HepG2 (cell line): ENCODE results near the gene HAGH. TPM values are rescaled to one million over a fixed set of nuclear protein-coding genes. Genes with fewer than 3 reads are reported as not detected.

ENCODE experiments used
- CBFB ChIP-seq: sonication (generic); formaldehyde crosslinking; IDR thresholded peaks from 2 replicates; pipeline ENCODE4 v1.4.0; 2020; ENCODE audit warnings: missing genetic modification reagents
- DPF2 ChIP-seq: sonication (generic); formaldehyde crosslinking; IDR thresholded peaks from 2 replicates; pipeline ENCODE4 v1.4.0; 2020; ENCODE audit warnings: mild to moderate bottlenecking, low read depth, missing genetic modification reagents, borderline replicate concordance
- GZF1 ChIP-seq: sonication (generic); formaldehyde crosslinking; IDR thresholded peaks from 2 replicates; pipeline ENCODE4 v1.5.1; 2020; ENCODE audit warnings: mild to moderate bottlenecking, missing genetic modification reagents
- IRX3 ChIP-seq: sonication (generic); formaldehyde crosslinking; IDR thresholded peaks from 2 replicates; pipeline ENCODE4 v1.8.1; 2023; ENCODE audit warnings: mild to moderate bottlenecking, low read depth, missing genetic modification reagents, borderline replicate concordance
- MYC ChIP-seq: sonication (generic); formaldehyde crosslinking; IDR thresholded peaks from 2 replicates; pipeline ENCODE4 v1.9.0; 2021; ENCODE audit warnings: missing genetic modification reagents, borderline replicate concordance
- NR2C2 ChIP-seq: sonication (generic); formaldehyde crosslinking; IDR thresholded peaks from 2 replicates; pipeline ENCODE4 v1.4.0; 2020; ENCODE audit warnings: missing genetic modification reagents, mild to moderate bottlenecking, moderate library complexity, borderline replicate concordance
- NR2F2 ChIP-seq: IDR thresholded peaks from 2 replicates; pipeline ENCODE4 v1.6.1; 2012; ENCODE audit warnings: low read depth, inconsistent platforms, borderline replicate concordance
- RBFOX2 ChIP-seq: fragments of 200-400 bp; formaldehyde crosslinking; IDR thresholded peaks from 2 replicates; pipeline ENCODE4 v1.6.1; 2017; ENCODE audit warnings: low read depth, mild to moderate bottlenecking, low read length
- RFXANK ChIP-seq: IDR thresholded peaks from 2 replicates; pipeline ENCODE4 v1.6.1; 2016
- ZNF205 ChIP-seq: IDR thresholded peaks from 2 replicates; pipeline ENCODE4 v1.6.1; 2018; ENCODE audit warnings: missing biosample characterization, missing genetic modification reagents
- ZNF326 ChIP-seq: sonication (generic); formaldehyde crosslinking; IDR thresholded peaks from 2 replicates; pipeline ENCODE4 v1.4.0; 2020; ENCODE audit warnings: missing genetic modification reagents, borderline replicate concordance
- ZNF446 ChIP-seq: sonication (generic); formaldehyde crosslinking; IDR thresholded peaks from 2 replicates; pipeline ENCODE4 v1.5.0; 2020; ENCODE audit warnings: mild to moderate bottlenecking, missing genetic modification reagents
- ZNF569 ChIP-seq: sonication (generic); formaldehyde crosslinking; IDR thresholded peaks from 2 replicates; pipeline ENCODE4 v1.5.0; 2020; ENCODE audit warnings: mild to moderate bottlenecking, missing genetic modification reagents, moderate library complexity, borderline replicate concordance
- ZNF589 ChIP-seq: sonication (generic); formaldehyde crosslinking; conservative IDR thresholded peaks from 2 replicates; pipeline ENCODE4 v1.8.0; 2022; ENCODE audit warnings: mild to moderate bottlenecking, moderate library complexity, missing genetic modification reagents
- ZNF615 ChIP-seq: sonication (generic); formaldehyde crosslinking; IDR thresholded peaks from 2 replicates; pipeline ENCODE4 v1.5.0; 2020; ENCODE audit warnings: mild to moderate bottlenecking, missing genetic modification reagents, borderline replicate concordance
- ZNF703 ChIP-seq: sonication (generic); formaldehyde crosslinking; IDR thresholded peaks from 2 replicates; pipeline ENCODE4 v1.5.1; 2020; ENCODE audit warnings: missing genetic modification reagents, mild to moderate bottlenecking, moderate library complexity, borderline replicate concordance
- polyA plus RNA-seq, 8 experiments: library from polyadenylated mRNA; depleted of rRNA in 3 of 8; stranded (reverse) in 7 of 8; unstranded in 1 of 8; fragments of >200 nt; fragmentation: Illumina TruSeq in 4 of 8; extraction: Trizol in 4 of 8; gene quantifications; 2 replicates each; pipeline versions ENCODE4 v1.2.1 to v1.2.3, GENCODE V29; 2011 to 2016; ENCODE audit warnings: low read depth in 4 of 8, missing spikeins in 1 of 8, mixed read lengths in 1 of 8; ENCODE audit not compliant: insufficient read depth in 1 of 8
- total RNA-seq, 5 experiments: library from RNA; depleted of rRNA; stranded (reverse); fragments of >200 nt; fragmentation: Illumina TruSeq; extraction: Trizol; gene quantifications; 2 replicates each; pipeline ENCODE4 v1.2.3, GENCODE V29; 2016; ENCODE audit warnings: low read depth in 1 of 5
- TF ChIP-seq, protein P1 (sequence below): IDR thresholded peaks from 2 replicates; pipeline ENCODE4 v1.6.1; 2016; ENCODE audit warnings: missing compliant biosample characterization, missing genetic modification reagents, borderline replicate concordance
- TF ChIP-seq, protein P2 (sequence below): sonication (generic); formaldehyde crosslinking; IDR thresholded peaks from 2 replicates; pipeline ENCODE4 v1.4.0; 2020; ENCODE audit warnings: missing genetic modification reagents, borderline replicate concordance
- TF ChIP-seq, protein P3 (sequence below): sonication (generic); formaldehyde crosslinking; IDR thresholded peaks from one replicate; pipeline ENCODE4 v1.5.1; 2020; ENCODE audit warnings: mild to moderate bottlenecking, missing genetic modification reagents; ENCODE audit errors: not compliant biosample characterization

HAGH gene
- total and polyA plus RNA-seq, 2 of the 13 experiments (the other 11 are each of a cell fraction or from before 2014, with no cell fraction given), result 70.4 to 95.4 TPM

DNA sequence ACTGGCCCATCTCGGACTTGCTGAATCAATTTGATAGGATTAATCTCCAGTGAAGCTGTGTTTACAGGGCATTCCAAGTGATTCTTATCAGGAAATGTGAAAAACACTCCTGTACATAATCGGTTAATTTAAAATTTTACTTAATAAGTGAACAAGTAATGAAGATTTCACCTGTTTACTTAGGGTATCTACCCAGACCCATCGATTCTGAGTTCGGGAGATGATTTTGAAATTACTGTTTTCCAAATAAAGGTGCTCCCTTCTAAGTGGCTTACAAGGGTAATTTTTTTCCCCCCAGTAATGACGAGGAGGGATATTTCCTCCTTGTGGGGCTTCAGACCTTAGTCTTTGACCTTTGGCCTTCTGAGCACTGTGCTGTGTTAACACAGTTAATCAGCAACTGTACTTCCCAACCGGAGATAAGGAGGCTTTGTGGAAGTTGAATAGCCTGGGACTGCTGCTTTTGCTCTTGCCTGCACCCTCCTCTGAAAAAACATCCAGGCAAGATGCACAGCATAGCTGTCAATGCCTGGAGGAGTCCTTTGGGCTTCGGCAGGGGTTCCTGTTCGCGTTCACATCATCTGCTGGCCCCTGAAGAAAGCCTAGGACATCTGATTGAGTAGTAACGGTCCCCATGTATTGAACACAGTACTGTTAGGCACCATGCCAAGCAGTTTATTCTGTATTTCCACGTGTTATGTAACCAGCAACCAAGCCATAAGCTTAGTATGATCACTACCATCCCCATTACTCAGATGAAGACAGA lies 2.2 kb upstream of the HAGH start (continued):
- no peak for TF ChIP-seq ZNF326
- TF ChIP-seq, protein P1, sequence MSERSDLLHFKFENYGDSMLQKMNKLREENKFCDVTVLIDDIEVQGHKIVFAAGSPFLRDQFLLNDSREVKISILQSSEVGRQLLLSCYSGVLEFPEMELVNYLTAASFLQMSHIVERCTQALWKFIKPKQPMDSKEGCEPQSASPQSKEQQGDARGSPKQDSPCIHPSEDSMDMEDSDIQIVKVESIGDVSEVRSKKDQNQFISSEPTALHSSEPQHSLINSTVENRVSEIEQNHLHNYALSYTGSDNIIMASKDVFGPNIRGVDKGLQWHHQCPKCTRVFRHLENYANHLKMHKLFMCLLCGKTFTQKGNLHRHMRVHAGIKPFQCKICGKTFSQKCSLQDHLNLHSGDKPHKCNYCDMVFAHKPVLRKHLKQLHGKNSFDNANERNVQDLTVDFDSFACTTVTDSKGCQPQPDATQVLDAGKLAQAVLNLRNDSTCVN (CRISPR knock-in tag), result no peak
- peak; percentile 82; the same call in 1 of the 2 replicates for TF ChIP-seq DPF2
- TF ChIP-seq NR2F2, result peak; percentile 85
- TF ChIP-seq NR2C2 (CRISPR knock-in tag), result peak; percentile 85
- TF ChIP-seq, protein P2, sequence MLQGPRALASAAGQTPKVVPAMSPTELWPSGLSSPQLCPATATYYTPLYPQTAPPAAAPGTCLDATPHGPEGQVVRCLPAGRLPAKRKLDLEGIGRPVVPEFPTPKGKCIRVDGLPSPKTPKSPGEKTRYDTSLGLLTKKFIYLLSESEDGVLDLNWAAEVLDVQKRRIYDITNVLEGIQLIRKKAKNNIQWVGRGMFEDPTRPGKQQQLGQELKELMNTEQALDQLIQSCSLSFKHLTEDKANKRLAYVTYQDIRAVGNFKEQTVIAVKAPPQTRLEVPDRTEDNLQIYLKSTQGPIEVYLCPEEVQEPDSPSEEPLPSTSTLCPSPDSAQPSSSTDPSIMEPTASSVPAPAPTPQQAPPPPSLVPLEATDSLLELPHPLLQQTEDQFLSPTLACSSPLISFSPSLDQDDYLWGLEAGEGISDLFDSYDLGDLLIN, result no peak
- no peak for TF ChIP-seq ZNF615 (CRISPR knock-in tag)
- no peak for TF ChIP-seq ZNF703 (CRISPR knock-in tag)
- 0 out of 2 replicates have a peak, but pooled peaks have one; percentile 50 for TF ChIP-seq IRX3 (CRISPR knock-in tag)
- no peak; the same call in 1 of the 2 replicates for TF ChIP-seq MYC (CRISPR knock-in tag)
- no peak for TF ChIP-seq ZNF569 (CRISPR knock-in tag)
- peak; percentile 72 for TF ChIP-seq RBFOX2
- TF ChIP-seq ZNF446 (CRISPR knock-in tag), result no peak
- no peak for TF ChIP-seq RFXANK (CRISPR knock-in tag)
- TF ChIP-seq ZNF205 (CRISPR knock-in tag), result peak; percentile 51; the same call in 1 of the 2 replicates
- no peak for TF ChIP-seq GZF1 (CRISPR knock-in tag)
- no peak for TF ChIP-seq ZNF589
- TF ChIP-seq, protein P3, sequence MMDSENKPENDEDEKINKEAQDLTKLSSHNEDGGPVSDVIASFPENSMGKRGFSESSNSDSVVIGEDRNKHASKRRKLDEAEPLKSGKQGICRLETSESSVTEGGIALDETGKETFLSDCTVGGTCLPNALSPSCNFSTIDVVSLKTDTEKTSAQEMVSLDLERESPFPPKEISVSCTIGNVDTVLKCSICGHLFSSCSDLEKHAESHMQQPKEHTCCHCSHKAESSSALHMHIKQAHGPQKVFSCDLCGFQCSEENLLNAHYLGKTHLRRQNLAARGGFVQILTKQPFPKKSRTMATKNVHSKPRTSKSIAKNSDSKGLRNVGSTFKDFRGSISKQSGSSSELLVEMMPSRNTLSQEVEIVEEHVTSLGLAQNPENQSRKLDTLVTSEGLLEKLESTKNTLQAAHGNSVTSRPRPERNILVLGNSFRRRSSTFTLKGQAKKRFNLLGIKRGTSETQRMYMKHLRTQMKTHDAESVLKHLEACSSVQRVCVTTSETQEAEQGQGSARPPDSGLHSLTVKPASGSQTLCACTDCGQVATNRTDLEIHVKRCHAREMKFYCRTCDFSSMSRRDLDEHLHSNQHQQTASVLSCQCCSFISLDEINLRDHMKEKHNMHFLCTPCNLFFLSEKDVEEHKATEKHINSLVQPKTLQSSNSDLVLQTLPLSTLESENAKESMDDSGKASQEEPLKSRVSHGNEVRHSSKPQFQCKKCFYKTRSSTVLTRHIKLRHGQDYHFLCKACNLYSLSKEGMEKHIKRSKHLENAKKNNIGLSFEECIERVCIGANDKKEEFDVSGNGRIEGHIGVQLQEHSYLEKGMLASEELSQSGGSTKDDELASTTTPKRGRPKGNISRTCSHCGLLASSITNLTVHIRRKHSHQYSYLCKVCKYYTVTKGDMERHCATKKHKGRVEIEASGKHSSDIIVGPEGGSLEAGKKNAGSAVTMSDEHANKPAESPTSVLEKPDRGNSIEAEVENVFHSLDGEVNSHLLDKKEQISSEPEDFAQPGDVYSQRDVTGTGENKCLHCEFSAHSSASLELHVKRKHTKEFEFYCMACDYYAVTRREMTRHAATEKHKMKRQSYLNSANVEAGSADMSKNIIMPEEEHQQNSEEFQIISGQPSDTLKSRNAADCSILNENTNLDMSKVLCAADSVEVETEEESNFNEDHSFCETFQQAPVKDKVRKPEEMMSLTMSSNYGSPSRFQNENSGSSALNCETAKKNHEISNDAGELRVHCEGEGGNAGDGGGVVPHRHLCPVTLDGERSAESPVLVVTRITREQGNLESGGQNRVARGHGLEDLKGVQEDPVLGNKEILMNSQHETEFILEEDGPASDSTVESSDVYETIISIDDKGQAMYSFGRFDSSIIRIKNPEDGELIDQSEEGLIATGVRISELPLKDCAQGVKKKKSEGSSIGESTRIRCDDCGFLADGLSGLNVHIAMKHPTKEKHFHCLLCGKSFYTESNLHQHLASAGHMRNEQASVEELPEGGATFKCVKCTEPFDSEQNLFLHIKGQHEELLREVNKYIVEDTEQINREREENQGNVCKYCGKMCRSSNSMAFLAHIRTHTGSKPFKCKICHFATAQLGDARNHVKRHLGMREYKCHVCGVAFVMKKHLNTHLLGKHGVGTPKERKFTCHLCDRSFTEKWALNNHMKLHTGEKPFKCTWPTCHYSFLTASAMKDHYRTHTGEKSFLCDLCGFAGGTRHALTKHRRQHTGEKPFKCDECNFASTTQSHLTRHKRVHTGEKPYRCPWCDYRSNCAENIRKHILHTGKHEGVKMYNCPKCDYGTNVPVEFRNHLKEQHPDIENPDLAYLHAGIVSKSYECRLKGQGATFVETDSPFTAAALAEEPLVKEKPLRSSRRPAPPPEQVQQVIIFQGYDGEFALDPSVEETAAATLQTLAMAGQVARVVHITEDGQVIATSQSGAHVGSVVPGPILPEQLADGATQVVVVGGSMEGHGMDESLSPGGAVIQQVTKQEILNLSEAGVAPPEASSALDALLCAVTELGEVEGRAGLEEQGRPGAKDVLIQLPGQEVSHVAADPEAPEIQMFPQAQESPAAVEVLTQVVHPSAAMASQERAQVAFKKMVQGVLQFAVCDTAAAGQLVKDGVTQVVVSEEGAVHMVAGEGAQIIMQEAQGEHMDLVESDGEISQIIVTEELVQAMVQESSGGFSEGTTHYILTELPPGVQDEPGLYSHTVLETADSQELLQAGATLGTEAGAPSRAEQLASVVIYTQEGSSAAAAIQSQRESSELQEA (CRISPR knock-in tag), result no peak
- no peak for TF ChIP-seq CBFB (CRISPR knock-in tag)
